IMR-90 (cell line): ENCODE data around the gene SPATA2. TPM values are rescaled to one million over a fixed set of nuclear protein-coding genes. Genes with fewer than 3 reads are reported as not detected.

Experiments
- ATAC-seq: fragments of 200-7000 bp; cut with Tn5 transposase; 2 replicates; pipeline ENCODE4 v1.9.1; 2020; ENCODE audit warnings: low read depth, mild to moderate bottlenecking, moderate library complexity
- BruUV-seq: library from RNA; stranded (reverse); fragments of 400-500 nt; replicated peaks from 2 replicates; lab custom pipeline; 2021; lab: Mats Ljungman, UMichigan
- CTCF ChIA-PET: fragments of 300-600 bp; formaldehyde crosslinking; extraction: SDS; loops from one replicate; lab custom pipeline; 2021; ENCODE audit warnings: antibody characterized with exemption; lab: Yijun Ruan, JAX
- POLR2A ChIA-PET: fragments of 300-600 bp; sonication (Branson Sonifier 250); formaldehyde crosslinking; loops from one replicate; lab custom pipeline; 2022; ENCODE audit warnings: antibody characterized with exemption; ENCODE audit not compliant: unreplicated experiment; lab: Charles Lee
- DNase-seq: peaks from one replicate; pipeline ENCODE4 v3.0.0; 2013
- H2AFZ ChIP-seq: replicated peaks from 2 replicates; pipeline ENCODE3; 2013; ENCODE audit warnings: low read length, mild to moderate bottlenecking; ENCODE audit not compliant: poor library complexity
- H2AK5ac ChIP-seq: 2 replicates; pipeline ENCODE4 v1.6.1; 2013; ENCODE audit warnings: low read depth, low read length, inconsistent platforms
- H2AK9ac ChIP-seq: replicated peaks from 2 replicates; pipeline ENCODE3; 2013; ENCODE audit warnings: mild to moderate bottlenecking, low read depth, low read length, moderate library complexity; ENCODE audit not compliant: poor library complexity
- H2BK120ac ChIP-seq: 2 replicates; pipeline ENCODE4 v1.6.1; 2013; ENCODE audit warnings: low read depth, low read length, inconsistent platforms
- H2BK15ac ChIP-seq: 3 replicates; pipeline ENCODE4 v1.6.1; 2013; ENCODE audit warnings: low read depth, low read length, inconsistent platforms
- H2BK20ac ChIP-seq: 2 replicates; pipeline ENCODE4 v1.6.1; 2013; ENCODE audit warnings: low read depth, mild to moderate bottlenecking, inconsistent platforms, low read length, moderate library complexity
- H2BK5ac ChIP-seq: 2 replicates; pipeline ENCODE4 v1.6.1; 2013; ENCODE audit warnings: mild to moderate bottlenecking, low read depth, low read length, inconsistent platforms; ENCODE audit not compliant: poor library complexity, severe bottlenecking
- H3K14ac ChIP-seq: replicated peaks from 2 replicates; pipeline ENCODE4 v1.6.1; 2013; ENCODE audit warnings: low read depth, low read length, inconsistent platforms
- H3K18ac ChIP-seq: 2 replicates; pipeline ENCODE4 v1.6.1; 2013; ENCODE audit warnings: low read depth, low read length, control low read depth
- H3K23ac ChIP-seq: 2 replicates; pipeline ENCODE4 v1.6.1; 2013; ENCODE audit warnings: low read depth, low read length, inconsistent platforms
- H3K27ac ChIP-seq: 2 replicates; pipeline ENCODE4 v1.5.1; 2013; ENCODE audit warnings: mild to moderate bottlenecking, control low read depth, low read length; ENCODE audit not compliant: insufficient read depth
- H3K27me3 ChIP-seq: 2 replicates; pipeline ENCODE4 v1.6.1; 2013; ENCODE audit warnings: low read length; ENCODE audit not compliant: control insufficient read depth, insufficient read depth
- H3K36me3 ChIP-seq: 2 replicates; pipeline ENCODE4 v1.6.1; 2013; ENCODE audit warnings: low read length, mixed read lengths; ENCODE audit not compliant: control insufficient read depth, insufficient read depth
- H3K4ac ChIP-seq: 2 replicates; pipeline ENCODE4 v1.6.1; 2013; ENCODE audit warnings: low read depth, low read length, inconsistent platforms
- H3K4me1 ChIP-seq: 2 replicates; pipeline ENCODE4 v1.6.1; 2013; ENCODE audit warnings: low read length, mixed read lengths; ENCODE audit not compliant: control insufficient read depth, insufficient read depth
- H3K4me2 ChIP-seq: 2 replicates; pipeline ENCODE4 v1.6.1; 2013; ENCODE audit warnings: low read depth, mild to moderate bottlenecking, control low read depth, low read length, moderate library complexity
- H3K4me3 ChIP-seq: 2 replicates; pipeline ENCODE4 v1.5.1; 2013; ENCODE audit warnings: low read depth, mild to moderate bottlenecking, control low read depth, low read length, moderate library complexity; ENCODE audit not compliant: insufficient read depth
- H3K56ac ChIP-seq: 2 replicates; pipeline ENCODE4 v1.6.1; 2013; ENCODE audit warnings: low read length, inconsistent platforms; ENCODE audit not compliant: insufficient read depth; ENCODE audit errors: extremely low read depth
- H3K79me1 ChIP-seq, 2 experiments: 2 replicates each; pipeline ENCODE4 v1.6.1; 2013; ENCODE audit warnings: low read length in 2 of 2, inconsistent platforms in 1 of 2, low read depth in 1 of 2
- H3K9ac ChIP-seq: 2 replicates; pipeline ENCODE4 v1.6.1; 2013; ENCODE audit warnings: low read depth, low read length, control low read depth
- H3K9me1 ChIP-seq: 2 replicates; pipeline ENCODE4 v1.6.1; 2013; ENCODE audit warnings: low read length, inconsistent platforms; ENCODE audit not compliant: insufficient read depth
- H3K9me3 ChIP-seq: 2 replicates; pipeline ENCODE4 v1.6.1; 2013; ENCODE audit warnings: low read length; ENCODE audit not compliant: control insufficient read depth, insufficient read depth
- H4K20me1 ChIP-seq: 2 replicates; pipeline ENCODE4 v1.6.1; 2013; ENCODE audit warnings: low read length, inconsistent platforms; ENCODE audit not compliant: insufficient read depth
- H4K5ac ChIP-seq: 2 replicates; pipeline ENCODE4 v1.6.1; 2013; ENCODE audit warnings: mild to moderate bottlenecking, low read depth, low read length, control low read depth
- H4K8ac ChIP-seq, 2 experiments: 2 replicates each; pipeline ENCODE4 v1.6.1; 2013; ENCODE audit warnings: low read depth in 2 of 2, low read length in 2 of 2, control low read depth in 1 of 2, inconsistent platforms in 1 of 2
- H4K91ac ChIP-seq: 2 replicates; pipeline ENCODE4 v1.6.1; 2013; ENCODE audit warnings: low read depth, low read length, inconsistent platforms; ENCODE audit not compliant: insufficient read depth
- RFX5 ChIP-seq: IDR thresholded peaks from 2 replicates; pipeline ENCODE4 v1.8.0; 2012; ENCODE audit warnings: low read depth, mild to moderate bottlenecking, low read length, moderate library complexity
- WGBS, 2 experiments: methylation state at CpG; one replicate each; pipeline versions ENCODE4 v1.1.5 to v1.1.7; 2013; ENCODE audit warnings: missing lambda C conversion rate in 2 of 2; ENCODE audit not compliant: insufficient read length in 1 of 2; ENCODE audit errors: extremely low coverage in 2 of 2; 5-methylcytosine and 5-hydroxymethylcytosine counted together
- dilution Hi-C: fragments of 300-500 bp; cut with HindIII; formaldehyde crosslinking; loops from one replicate; pipeline ENCODE4 v1.14.3; 2018; ENCODE audit warnings: low sequenced_read_pairs; ENCODE audit not compliant: unreplicated experiment
- in situ Hi-C: fragments of 300-500 bp; cut with MboI; formaldehyde crosslinking; loops from 3 replicates; pipeline ENCODE4 v1.14.3; 2019; ENCODE audit warnings: low sequenced_read_pairs, inconsistent platforms, mixed read lengths
- intact Hi-C: fragments of 100-400 bp; cut with micrococcal nuclease; formaldehyde crosslinking; loops from 2 replicates; pipeline ENCODE4 v1.10.0; 2022
- polyA plus RNA-seq, 3 experiments: library from polyadenylated mRNA; depleted of rRNA; stranded (reverse); fragments of >200 nt; gene quantifications; 2 replicates each; pipeline ENCODE4 v1.2.3, GENCODE V29; 2012; ENCODE audit warnings: low replicate concordance in 1 of 3
- total RNA-seq: library from RNA; depleted of rRNA; stranded (reverse); fragments of >200 nt; gene quantifications from 2 replicates; pipeline ENCODE4 v1.2.3, GENCODE V29; 2012

Gene SPATA2
- total and polyA plus RNA-seq, 2 of the 4 experiments (the other 2 are of a cell fraction): 1.3 to 4.5 TPM

GRCh38 chr20:49945306-49945700 is 30.0 kb upstream of the SPATA2 start:
- dilution Hi-C loops (no loop called here), intact Hi-C loops (no loop called here), in situ Hi-C loops (no loop called here)
- no peak overlapping the region for H3K18ac ChIP-seq
- peaks cover 17% of the 10 kb centered on the region for H3K9me1 ChIP-seq
- peaks cover 10% of the 10 kb centered on the region for H3K4me1 ChIP-seq
- H2BK5ac ChIP-seq: peak overlapping the region; percentile 35
- H3K79me1 ChIP-seq: peaks cover 24 to 57% of the 10 kb centered on the region in 2 experiments
- no peak overlapping the region for H2BK20ac ChIP-seq
- ChIA-PET POLR2A (no interaction called here), CTCF (interaction anchor here (0.6 kb wide), 1 partner anchor 15 kb away, joined by 4 read pairs; no protein-coding TSS in a partner anchor)
- no peaks in the 10 kb centered on the region for H3K9me3 ChIP-seq
- H3K36me3 ChIP-seq: peaks cover 49% of the 10 kb centered on the region
- H3K27ac ChIP-seq: no peak overlapping the region
- H4K8ac ChIP-seq: 0 out of 4 replicates have a peak overlapping the region, but pooled peaks of 1 of the 2 experiments have one; percentile 10
- H2AK5ac ChIP-seq: no peak overlapping the region; the same call in 1 of the 2 replicates
- no peak overlapping the region for H3K4ac ChIP-seq
- no peak overlapping the region for H2BK15ac ChIP-seq
- no TSS peak for BruUV-seq
- H3K9ac ChIP-seq: no peak overlapping the region
- H4K91ac ChIP-seq: no peak overlapping the region
- no peak overlapping the region for H3K4me3 ChIP-seq
- no peak overlapping the region for H3K4me2 ChIP-seq
- WGBS, 2 experiments: no CpG with 5 or more reads among the region's 3 CpGs
- no peak for TF ChIP-seq RFX5
- no peak overlapping the region for H4K5ac ChIP-seq
- H3K14ac ChIP-seq: no peak overlapping the region
- no peak overlapping the region for H2BK120ac ChIP-seq
- ATAC-seq: no peak
- no peak overlapping the region for H2AK9ac ChIP-seq
- H2AFZ ChIP-seq: no peak overlapping the region
- H3K23ac ChIP-seq: no peak overlapping the region
- DNase-seq: no peak
- H3K27me3 ChIP-seq: no peaks in the 10 kb centered on the region
- H4K20me1 ChIP-seq: peaks cover 24% of the 10 kb centered on the region
- H3K56ac ChIP-seq: no peak overlapping the region
